Measurements from ENCODE around the gene NR5A1.

The NR5A1 gene

DNA sequence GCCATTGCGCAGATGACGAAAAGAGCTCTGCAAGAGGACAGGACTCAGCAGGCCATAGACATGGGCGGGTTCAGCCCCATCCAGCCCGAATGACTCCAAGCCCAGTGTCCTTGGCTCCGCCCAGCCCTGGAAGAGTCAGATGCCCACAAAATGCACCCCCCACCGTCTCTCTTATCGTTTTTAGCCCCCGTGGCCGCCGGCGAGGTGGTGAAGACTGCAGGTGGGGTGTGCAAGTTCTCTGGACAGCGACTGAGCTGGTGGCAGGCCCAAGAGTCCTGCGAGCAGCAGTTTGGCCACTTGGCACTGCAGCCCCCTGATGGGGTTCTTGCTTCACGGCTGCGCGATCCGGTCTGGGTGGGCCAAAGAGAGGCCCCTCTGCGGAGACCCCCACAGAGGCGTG, 54.9 kb downstream of the NR5A1 start:
- no peak for DNase-seq (ENCODE audit: low read depth)
- TF ChIP-seq, protein P1, sequence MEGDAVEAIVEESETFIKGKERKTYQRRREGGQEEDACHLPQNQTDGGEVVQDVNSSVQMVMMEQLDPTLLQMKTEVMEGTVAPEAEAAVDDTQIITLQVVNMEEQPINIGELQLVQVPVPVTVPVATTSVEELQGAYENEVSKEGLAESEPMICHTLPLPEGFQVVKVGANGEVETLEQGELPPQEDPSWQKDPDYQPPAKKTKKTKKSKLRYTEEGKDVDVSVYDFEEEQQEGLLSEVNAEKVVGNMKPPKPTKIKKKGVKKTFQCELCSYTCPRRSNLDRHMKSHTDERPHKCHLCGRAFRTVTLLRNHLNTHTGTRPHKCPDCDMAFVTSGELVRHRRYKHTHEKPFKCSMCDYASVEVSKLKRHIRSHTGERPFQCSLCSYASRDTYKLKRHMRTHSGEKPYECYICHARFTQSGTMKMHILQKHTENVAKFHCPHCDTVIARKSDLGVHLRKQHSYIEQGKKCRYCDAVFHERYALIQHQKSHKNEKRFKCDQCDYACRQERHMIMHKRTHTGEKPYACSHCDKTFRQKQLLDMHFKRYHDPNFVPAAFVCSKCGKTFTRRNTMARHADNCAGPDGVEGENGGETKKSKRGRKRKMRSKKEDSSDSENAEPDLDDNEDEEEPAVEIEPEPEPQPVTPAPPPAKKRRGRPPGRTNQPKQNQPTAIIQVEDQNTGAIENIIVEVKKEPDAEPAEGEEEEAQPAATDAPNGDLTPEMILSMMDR (conservative IDR thresholded peaks at IDR 0.05; ENCODE audit: low read depth, low read length): no peak

DNA sequence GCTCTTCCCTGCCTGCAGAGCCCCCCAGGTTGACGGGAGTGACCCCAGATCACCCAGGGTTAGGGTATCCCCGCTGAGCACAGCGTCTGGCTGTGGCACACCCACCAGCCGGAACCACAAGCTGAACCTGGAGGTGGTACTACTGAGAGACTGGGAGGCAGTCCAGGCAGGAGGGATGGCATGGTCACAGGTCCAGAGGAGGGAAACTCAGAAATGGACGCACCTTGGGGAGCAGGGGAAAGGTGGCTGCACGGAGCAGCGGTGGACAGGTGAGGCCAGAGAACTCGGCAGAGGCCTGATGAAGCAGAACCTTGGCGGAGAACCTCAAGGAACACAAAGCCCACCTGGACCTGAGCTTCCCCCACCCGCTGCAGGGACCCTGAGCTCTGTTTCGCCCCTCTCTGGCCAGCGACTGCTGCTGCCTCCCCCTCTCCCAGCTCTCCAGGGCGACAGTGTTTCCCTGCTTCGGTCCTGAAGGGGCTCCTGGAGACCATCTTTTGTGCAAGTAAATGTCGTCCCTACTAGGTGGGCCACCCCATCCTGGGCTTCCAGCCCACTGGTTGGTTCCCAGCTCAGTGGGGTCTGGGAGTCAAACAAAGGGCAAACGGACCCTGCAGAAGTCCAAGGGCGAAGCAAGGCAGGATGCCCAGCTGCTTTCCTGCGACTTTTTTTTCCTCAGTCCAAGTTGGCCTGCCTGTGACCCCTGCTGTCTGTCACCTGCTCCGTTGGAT, 56.1 kb downstream of the NR5A1 start:
- DNase-seq (ENCODE audit: low read depth): no peak
- H3K4me3 ChIP-seq (ENCODE audit: low read depth, low read length): no peak overlapping the region
- TF ChIP-seq, protein P1 (conservative IDR thresholded peaks at IDR 0.05; ENCODE audit: low read depth, low read length): no peak

More for the DNA sequence above, 54.9 kb downstream of the NR5A1 start:
- H3K4me3 ChIP-seq (ENCODE audit: low read depth, low read length): no peak overlapping the region

DNA sequence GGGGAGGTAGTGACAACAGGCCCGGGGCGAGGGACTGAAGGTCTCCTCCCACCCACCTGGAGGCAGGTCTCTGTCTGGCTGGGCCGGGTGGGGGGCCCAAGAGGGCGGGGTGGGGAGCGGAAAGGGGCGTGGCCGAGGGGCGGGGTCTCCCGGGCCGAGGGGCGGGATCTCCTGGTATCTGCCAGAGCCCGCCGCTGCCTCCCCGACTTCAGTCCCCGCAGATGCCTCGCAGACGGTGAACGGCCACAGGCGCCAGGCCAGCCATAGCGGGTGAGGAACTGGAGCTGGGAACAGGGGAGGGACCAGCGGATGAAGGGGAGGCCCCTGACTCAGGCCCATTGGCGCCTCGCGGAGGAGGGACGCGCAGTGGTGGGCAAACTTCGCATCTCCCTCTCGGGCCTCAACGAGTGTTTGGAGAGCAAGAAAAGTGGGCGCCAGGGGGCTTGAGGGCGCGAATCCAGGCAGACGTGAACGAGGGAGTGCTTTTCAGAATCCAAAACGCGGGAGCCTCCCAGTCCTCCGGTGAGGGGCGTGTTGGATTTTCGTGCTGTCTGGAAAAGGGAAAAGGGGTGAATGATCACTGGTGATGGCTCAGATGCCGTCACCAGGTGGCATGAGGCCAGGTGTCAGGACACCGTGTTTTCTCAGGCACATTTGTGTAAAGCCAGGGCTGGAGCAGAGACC, 56.8 kb downstream of the NR5A1 start, which contains the start of gene ADGRD2:
Gene ADGRD2, plus strand, starts transcription at position 211 of the 684 bp plus-strand sequence. CDS start 1,216 bp downstream, outside the sequence.
- DNase-seq (ENCODE audit: low read depth): peak; percentile 29

DNA sequence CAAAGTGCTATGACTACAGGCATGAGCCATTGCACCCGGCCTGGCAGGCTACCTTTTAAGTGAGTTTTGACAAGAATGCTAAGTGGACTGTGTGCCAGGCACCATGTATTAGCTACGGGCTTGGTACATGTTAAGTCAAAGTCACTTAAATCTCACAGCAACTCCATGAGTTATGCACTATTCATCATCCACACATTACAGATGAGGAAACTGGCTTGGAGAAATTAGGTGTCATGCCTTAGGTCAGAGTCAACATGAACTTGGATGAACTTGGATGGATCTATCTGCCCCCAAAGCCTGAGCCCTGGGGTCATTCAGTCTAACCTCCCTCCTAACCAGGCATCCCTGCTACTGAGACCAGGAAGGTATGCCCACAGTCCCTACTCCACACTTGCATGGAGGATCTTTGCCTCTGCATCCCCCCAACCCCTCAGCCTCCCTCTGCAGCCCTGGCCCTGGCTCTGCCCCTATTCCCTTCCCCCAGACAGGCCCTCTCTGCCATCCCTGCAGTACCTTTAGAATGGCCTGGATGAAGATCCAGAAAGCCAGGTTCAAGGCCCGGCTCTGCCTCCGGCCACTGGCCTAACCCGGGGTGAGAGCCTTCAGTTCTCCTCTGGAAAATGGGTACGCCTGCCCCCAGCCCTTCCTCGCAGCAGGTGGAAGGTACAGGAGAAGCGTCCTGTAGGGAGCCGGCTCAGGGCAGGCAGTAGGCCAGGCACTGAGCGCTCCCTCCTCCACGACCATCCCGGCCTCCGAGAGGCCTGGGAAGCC, 57.6 kb downstream of the NR5A1 start:
- H3K4me3 ChIP-seq (ENCODE audit: low read depth, low read length): no peak overlapping the region
- TF ChIP-seq, protein P1 (conservative IDR thresholded peaks at IDR 0.05; ENCODE audit: low read depth, low read length): no peak
- DNase-seq (ENCODE audit: low read depth): no peak

More for the DNA sequence above, 56.8 kb downstream of the NR5A1 start, which contains the start of gene ADGRD2:
- peak within 1 kb of the TSS; percentile 13 for H3K4me3 ChIP-seq (ENCODE audit: low read depth, low read length)
- TF ChIP-seq, protein P1 (conservative IDR thresholded peaks at IDR 0.05; ENCODE audit: low read depth, low read length): no peak

DNA sequence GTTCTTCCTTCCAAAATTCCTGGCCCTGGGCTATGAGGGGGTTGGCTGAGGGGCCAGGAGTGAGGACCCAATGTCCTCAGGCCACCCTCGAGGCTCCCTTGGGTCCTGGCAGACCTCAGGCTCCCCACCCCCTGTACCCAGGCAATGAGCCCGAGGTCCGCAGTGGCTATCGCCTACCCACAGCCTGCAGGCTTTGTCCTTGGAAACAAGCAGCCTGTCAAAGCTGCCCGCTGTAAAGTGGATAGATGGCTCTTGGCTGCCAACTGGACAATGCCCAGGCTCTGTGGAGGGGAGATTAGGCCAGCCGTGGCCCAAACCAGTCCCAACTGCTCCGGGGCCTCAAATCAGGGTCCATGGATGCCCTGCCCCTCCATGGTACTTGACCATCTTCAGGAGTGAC, 59.2 kb downstream of the NR5A1 start:
- H3K4me3 ChIP-seq (ENCODE audit: low read depth, low read length): no peak overlapping the region
- DNase-seq (ENCODE audit: low read depth): no peak
- TF ChIP-seq, protein P1 (conservative IDR thresholded peaks at IDR 0.05; ENCODE audit: low read depth, low read length): no peak

DNA sequence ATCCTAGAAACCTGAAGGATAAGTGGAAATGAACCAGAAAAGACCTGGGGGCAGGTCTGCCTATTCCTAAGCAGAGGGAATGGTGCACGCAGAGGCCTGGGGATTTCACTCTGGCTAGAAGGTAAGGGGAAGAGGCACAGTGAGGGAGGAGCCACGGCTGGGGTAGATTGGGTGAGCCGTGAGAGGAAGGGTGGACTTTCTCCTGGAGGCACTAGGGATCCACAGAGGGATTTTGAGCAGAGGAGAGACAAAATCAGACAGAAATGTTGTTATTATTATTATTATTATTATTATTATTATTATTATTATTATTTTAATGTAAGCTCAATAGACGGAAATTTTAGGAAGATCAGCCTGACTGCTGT, 59.9 kb downstream of the NR5A1 start:
- TF ChIP-seq, protein P1 (conservative IDR thresholded peaks at IDR 0.05; ENCODE audit: low read depth, low read length): no peak
- DNase-seq (ENCODE audit: low read depth): no peak
- H3K4me3 ChIP-seq (ENCODE audit: low read depth, low read length): no peak overlapping the region

Data from choroid plexus epithelial cell (primary cell).